Uterus (tissue), 4 donors: ENCODE measurements around the gene CDKN2B-AS1. TPM values are rescaled to one million over a fixed set of nuclear protein-coding genes. Genes with fewer than 3 reads are reported as not detected.

ENCODE experiments used
- DNase-seq, 2 donors: peaks; one replicate each; pipeline ENCODE4 v3.0.0-alpha.2; 2019 to 2020
- H3K27ac ChIP-seq, 2 donors: fragments of 200-600 bp; sonication (generic); 1 replicate in 1 of 2; 2 replicates in 1 of 2; pipeline ENCODE4 v1.5.1; 2016 to 2018
- H3K27me3 ChIP-seq, 2 donors: fragments of 200-600 bp; sonication (generic); one replicate each; pipeline ENCODE4 v1.5.1; 2018 to 2019; ENCODE audit warnings: control low read depth in 1 of 2
- H3K36me3 ChIP-seq, 2 donors: fragments of 200-600 bp; sonication (generic); one replicate each; pipeline ENCODE4 v1.5.1; 2019; ENCODE audit warnings: control low read depth in 1 of 2
- H3K4me1 ChIP-seq, 2 donors: fragments of 200-600 bp; sonication (generic); one replicate each; pipeline ENCODE4 v1.5.1; 2018 to 2019; ENCODE audit warnings: control low read depth in 1 of 2
- H3K4me3 ChIP-seq, 2 donors: fragments of 200-600 bp; sonication (generic); 1 replicate in 1 of 2; 2 replicates in 1 of 2; pipeline ENCODE4 v1.5.1; 2018 to 2019; ENCODE audit warnings: mild to moderate bottlenecking in 1 of 2
- H3K9me3 ChIP-seq, 2 donors: fragments of 200-600 bp; sonication (generic); one replicate each; pipeline ENCODE4 v1.5.1; 2019; ENCODE audit warnings: control low read depth in 1 of 2
- POLR2A ChIP-seq, 2 donors: fragments of 450-650 bp; IDR thresholded peaks; one replicate each; pipeline ENCODE4 v1.6.1; 2016; ENCODE audit warnings: antibody characterized with exemption in 2 of 2, mild to moderate bottlenecking in 1 of 2, moderate library complexity in 1 of 2
- intact Hi-C: fragments of 100-400 bp; cut with DNase I; formaldehyde crosslinking; loops from one replicate; pipeline ENCODE4 v1.15.1; 2023; ENCODE audit warnings: low total_unique reads
- total RNA-seq, 4 donors: library from RNA; depleted of rRNA in 3 of 4; stranded (reverse); fragments of >200 nt in 3 of 4; gene quantifications; one replicate each; pipeline versions ENCODE4 v1.1.0 to v1.2.4, GENCODE V29; 2014 to 2023
- TF ChIP-seq, protein P1 (sequence below), 4 experiments: fragments of 200-600 bp in 2 of 4; fragments of 450-650 bp in 2 of 4; sonication (generic) in 2 of 4; IDR thresholded peaks; one replicate each; pipeline ENCODE4 v1.5.1; 2016 to 2019; ENCODE audit warnings: antibody characterized with exemption in 4 of 4, mild to moderate bottlenecking in 2 of 4, moderate library complexity in 1 of 4
- donor health status: DM: yes; HTN: yes; CAD: no.

CDKN2B-AS1 gene
- total RNA-seq, 4 donors from 2014 or later: 0.29 to 1.8 (median 0.35) TPM; not detected in 1

GRCh38 chr9:22111176-22111953 is 116.8 kb downstream of the CDKN2B-AS1 start:
- no peak for TF ChIP-seq POLR2A (IDR thresholded peaks at IDR 0.05)
- TF ChIP-seq, protein P1, sequence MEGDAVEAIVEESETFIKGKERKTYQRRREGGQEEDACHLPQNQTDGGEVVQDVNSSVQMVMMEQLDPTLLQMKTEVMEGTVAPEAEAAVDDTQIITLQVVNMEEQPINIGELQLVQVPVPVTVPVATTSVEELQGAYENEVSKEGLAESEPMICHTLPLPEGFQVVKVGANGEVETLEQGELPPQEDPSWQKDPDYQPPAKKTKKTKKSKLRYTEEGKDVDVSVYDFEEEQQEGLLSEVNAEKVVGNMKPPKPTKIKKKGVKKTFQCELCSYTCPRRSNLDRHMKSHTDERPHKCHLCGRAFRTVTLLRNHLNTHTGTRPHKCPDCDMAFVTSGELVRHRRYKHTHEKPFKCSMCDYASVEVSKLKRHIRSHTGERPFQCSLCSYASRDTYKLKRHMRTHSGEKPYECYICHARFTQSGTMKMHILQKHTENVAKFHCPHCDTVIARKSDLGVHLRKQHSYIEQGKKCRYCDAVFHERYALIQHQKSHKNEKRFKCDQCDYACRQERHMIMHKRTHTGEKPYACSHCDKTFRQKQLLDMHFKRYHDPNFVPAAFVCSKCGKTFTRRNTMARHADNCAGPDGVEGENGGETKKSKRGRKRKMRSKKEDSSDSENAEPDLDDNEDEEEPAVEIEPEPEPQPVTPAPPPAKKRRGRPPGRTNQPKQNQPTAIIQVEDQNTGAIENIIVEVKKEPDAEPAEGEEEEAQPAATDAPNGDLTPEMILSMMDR (IDR thresholded peaks at IDR 0.05): no peak
- Histone ChIP-seq H3K36me3 (no peaks in the 10 kb centered on the region), H3K4me3 (no peak overlapping the region), H3K27me3 (no peaks in the 10 kb centered on the region), H3K9me3 (no peaks in the 10 kb centered on the region), H3K27ac (peak overlapping the region; percentile 8 to 47), H3K4me1 (no peaks in the 10 kb centered on the region)
- intact Hi-C loops: loop anchor here (2.0 kb wide), 1 partner anchor 45 kb away; no protein-coding TSS in a partner anchor
- no peak for DNase-seq

DNA sequence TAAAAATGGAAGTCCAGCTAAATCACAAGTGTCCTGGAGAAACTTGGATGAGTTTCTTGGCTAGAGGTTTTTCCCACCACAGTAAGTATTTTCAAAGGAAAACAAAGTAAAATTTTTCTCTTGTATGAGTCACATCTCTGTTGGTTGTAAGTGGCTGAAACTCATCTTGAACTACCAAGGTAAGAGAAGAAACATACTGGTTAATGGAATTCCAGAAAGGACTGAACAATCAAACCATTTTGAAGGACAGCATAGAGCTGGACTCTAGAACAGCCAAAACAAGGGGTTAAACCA is 117.3 kb downstream of the CDKN2B-AS1 start:
- DNase-seq: no peak
- no peaks in the 10 kb centered on the region for H3K4me1 ChIP-seq
- H3K36me3 ChIP-seq: no peaks in the 10 kb centered on the region
- intact Hi-C loops: loop anchor here (2.0 kb wide), 1 partner anchor 45 kb away; no protein-coding TSS in a partner anchor
- no peaks in the 10 kb centered on the region for H3K27me3 ChIP-seq
- TF ChIP-seq POLR2A (IDR thresholded peaks at IDR 0.05): no peak
- TF ChIP-seq, protein P1 (IDR thresholded peaks at IDR 0.05): no peak
- H3K27ac ChIP-seq: peak overlapping the region; percentile 47 to 58
- no peaks in the 10 kb centered on the region for H3K9me3 ChIP-seq
- no peak overlapping the region for H3K4me3 ChIP-seq

DNA sequence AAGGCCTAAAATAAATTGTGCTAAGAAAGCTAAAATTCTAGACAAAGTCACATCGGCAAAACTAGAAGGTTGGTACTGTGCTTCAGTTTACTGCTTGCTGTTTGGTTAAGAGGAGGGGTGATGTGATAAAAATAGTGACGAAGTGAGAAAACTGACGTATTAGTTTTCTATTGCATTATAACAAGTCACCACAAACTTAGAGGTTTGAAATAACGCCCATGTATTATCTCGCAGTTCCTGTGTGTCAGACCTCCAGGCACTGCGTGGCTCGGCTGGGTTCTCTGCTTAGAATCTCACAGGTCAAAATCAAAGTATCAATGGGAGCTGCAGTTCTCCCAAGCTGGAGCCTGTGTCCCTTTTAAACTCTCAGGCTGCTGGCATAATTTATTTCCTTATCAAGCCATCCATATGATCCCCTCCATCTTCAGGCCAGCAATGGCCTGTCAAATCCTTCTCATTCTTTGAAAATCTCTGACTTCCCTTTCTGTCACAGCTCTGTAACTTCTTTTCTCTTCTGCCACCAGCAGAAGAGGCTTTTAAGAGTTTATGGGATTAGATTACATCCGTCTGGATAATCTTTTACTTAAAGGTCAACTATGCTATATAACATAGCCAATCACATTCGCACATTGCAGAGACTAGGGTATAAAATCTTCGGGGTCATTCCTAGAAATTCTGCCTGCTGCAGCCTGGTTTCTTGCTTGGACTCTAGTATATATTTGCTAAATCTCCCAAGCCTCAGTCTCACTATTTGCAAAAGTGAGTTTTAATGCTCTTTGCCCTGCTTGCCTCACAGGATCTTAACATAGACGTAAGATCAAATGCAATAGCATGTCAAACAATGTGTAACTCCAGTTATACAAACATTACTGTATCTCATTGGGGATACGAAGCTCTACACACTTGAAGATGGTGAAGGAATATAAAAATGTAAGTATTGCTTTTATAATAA is 118.6 kb downstream of the CDKN2B-AS1 start:
- Histone ChIP-seq H3K36me3 (no peaks in the 10 kb centered on the region), H3K27me3 (no peaks in the 10 kb centered on the region), H3K4me3 (no peak overlapping the region), H3K27ac (no peak overlapping the region), H3K4me1 (no peaks in the 10 kb centered on the region), H3K9me3 (no peaks in the 10 kb centered on the region)
- TF ChIP-seq, protein P1 (IDR thresholded peaks at IDR 0.05): no peak
- TF ChIP-seq POLR2A (IDR thresholded peaks at IDR 0.05): no peak
- intact Hi-C loops: no loop called here
- DNase-seq: no peak

DNA sequence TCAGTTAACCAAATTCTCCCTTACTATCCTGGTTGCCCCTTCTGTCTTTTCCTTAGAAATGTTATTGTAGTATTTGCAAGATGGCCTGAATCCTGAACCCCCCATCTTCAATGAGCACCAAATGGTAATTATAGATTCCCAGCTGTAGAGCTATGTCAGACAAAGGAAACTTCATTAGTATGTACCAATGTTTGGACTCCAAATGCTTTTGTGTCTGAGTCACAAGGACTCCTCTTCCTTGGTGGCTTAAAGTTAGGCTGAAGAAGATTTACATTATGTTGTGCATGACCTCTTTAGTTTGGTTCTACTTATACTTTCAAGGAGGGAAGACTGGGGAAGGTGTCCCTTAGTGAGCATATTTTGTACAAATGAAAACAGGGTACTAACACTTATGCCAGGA is 120.4 kb downstream of the CDKN2B-AS1 start:
- no peak overlapping the region for H3K27ac ChIP-seq
- DNase-seq: no peak
- intact Hi-C loops: no loop called here
- TF ChIP-seq, protein P1 (IDR thresholded peaks at IDR 0.05): no peak
- TF ChIP-seq POLR2A (IDR thresholded peaks at IDR 0.05): no peak
- H3K4me1 ChIP-seq: no peaks in the 10 kb centered on the region
- no peaks in the 10 kb centered on the region for H3K9me3 ChIP-seq
- no peak overlapping the region for H3K4me3 ChIP-seq
- H3K27me3 ChIP-seq: no peaks in the 10 kb centered on the region
- H3K36me3 ChIP-seq: no peaks in the 10 kb centered on the region

GRCh38 chr9:22116758-22117157 is 122.2 kb downstream of the CDKN2B-AS1 start:
- H3K4me3 ChIP-seq: no peak overlapping the region
- H3K36me3 ChIP-seq: no peaks in the 10 kb centered on the region
- H3K27ac ChIP-seq: no peak overlapping the region
- no peaks in the 10 kb centered on the region for H3K9me3 ChIP-seq
- TF ChIP-seq, protein P1 (IDR thresholded peaks at IDR 0.05): no peak
- intact Hi-C loops: no loop called here
- DNase-seq: no peak
- no peaks in the 10 kb centered on the region for H3K4me1 ChIP-seq
- H3K27me3 ChIP-seq: no peaks in the 10 kb centered on the region
